ENCODE results near the gene AHDC1.
A peak's percentile ranks its signal among the peaks of the same experiment; 100 is the strongest.

Gene AHDC1

DNA sequence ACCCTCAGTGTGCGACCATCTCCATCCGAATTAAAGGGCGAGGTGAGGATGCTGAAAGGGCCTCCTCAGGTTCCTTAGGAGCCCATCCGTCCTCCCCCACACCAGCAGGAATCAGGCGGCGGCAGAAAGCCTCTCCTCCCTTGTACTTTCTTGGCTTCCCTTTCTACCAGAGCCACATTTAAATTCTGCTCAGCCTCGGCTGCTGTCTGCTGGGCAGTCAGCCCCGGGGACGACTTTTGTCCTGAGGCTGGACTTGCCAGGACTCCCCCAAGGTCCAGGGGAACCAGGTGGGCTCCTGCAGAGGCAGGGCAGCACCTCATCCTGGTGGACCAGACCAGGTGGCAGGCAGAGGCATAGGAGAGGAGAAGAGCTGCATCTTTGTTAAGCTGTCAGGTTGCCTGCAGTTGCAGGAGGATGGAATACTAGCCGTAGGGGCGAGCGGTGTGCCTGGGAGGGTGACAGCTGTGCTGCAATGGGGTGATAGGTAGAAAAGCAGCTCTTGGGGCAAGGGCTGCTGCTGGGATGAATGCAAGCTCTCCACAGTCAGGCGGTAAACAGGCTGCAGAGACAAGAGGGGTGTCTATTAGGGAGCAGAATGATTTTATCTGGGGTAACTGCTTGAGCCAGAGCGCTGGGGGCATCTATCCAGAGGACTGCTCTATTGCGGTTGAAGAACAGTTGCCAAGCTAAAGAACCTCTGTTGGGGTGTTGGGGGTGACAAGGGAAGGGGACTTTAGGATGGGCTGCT, 67.8 kb downstream of the AHDC1 start:
- no peak for DNase-seq (ENCODE audit: low read depth in 2 of 2)

DNA sequence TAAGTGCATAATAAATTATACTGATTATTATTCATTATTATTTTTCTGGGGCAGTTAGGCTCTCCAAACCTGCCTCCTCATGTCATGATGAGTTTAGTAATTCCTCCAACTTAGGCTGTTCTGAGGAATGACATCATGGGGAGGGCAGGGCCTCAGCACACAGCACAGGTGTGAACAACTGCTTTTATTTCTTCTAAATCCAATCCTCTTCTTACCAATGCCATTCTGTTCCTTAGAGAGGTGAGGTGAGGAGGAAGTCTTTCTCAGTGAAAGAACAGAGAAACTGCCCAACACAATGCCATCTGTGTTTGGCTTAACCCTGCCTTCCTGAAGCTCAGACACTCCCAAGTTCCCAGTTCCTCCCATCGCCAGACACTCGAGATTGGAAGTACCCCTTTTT, 68.6 kb downstream of the AHDC1 start:
- no peak for DNase-seq (ENCODE audit: low read depth in 2 of 2)

DNA sequence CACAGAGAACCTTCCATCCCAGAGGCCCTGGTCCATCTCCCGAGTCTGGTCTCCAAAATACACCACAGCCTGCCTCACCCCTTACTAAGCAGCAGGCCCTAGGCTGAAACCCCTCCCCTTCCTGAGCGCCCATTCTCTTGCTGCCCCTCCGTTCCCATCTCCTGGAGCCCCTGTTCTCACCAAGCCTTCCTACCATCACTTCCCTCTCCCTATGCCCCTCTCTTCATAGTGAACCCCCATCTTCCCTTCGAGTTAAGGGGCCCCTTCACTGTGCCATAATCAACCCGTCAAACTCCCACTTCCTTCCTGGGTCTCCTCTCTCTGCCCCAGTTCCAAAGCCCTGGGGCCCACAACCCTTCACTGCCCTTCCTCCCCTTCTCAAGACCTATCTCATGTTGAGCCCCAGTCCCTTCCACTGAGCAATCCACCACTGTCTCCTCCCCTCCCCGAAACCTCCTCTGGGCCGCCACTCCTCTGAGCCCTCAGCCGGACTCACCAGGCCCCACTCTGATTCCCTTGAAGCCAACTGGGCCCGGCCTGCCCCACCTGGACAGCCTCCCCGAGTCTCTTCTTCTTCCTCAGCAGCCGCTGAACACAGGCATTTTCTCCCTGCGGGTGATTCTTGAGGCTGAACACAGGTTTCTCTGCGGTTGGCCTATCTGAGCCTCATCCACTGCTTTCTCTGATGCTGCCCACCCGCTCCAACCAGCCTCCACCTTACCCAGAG, 71.8 kb downstream of the AHDC1 start:
- DNase-seq (ENCODE audit: low read depth in 2 of 2): no peak

DNA sequence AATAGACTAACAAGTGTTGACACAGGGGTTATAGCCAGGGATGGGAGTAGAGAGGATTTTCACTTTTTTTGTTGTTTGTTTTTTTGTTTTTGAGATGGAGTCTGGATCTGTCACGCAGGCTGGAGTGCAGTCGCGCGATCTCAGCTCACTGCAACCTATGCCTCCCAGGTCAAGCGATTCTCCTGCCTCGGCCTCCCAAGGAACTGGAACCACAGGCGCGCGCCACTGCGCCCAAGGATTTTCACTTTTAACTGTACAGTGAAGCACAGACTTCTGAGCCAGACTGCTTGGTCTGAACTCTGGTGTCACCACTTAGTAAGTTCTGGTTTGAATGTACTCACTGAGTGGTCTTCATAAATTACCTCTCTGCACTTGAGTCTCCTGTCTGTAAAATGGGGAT, 73.8 kb downstream of the AHDC1 start:
- no peak for DNase-seq (ENCODE audit: low read depth in 2 of 2)

DNA sequence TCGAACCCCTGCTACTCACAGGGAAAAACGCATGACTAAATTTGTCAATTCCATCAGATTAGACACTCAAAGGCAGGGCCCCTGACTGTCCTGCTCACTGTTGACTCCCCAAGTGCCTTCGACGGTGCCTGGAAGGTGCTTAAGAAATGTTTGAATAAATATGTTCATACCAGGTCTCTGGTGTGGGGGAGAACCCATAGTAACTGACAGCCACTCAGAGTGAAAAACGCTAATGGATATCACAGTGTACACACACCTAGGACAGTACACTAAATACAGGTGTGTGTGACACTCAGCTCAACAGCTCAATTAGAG, 74.3 kb downstream of the AHDC1 start:
- no peak for DNase-seq (ENCODE audit: low read depth in 2 of 2)

DNA sequence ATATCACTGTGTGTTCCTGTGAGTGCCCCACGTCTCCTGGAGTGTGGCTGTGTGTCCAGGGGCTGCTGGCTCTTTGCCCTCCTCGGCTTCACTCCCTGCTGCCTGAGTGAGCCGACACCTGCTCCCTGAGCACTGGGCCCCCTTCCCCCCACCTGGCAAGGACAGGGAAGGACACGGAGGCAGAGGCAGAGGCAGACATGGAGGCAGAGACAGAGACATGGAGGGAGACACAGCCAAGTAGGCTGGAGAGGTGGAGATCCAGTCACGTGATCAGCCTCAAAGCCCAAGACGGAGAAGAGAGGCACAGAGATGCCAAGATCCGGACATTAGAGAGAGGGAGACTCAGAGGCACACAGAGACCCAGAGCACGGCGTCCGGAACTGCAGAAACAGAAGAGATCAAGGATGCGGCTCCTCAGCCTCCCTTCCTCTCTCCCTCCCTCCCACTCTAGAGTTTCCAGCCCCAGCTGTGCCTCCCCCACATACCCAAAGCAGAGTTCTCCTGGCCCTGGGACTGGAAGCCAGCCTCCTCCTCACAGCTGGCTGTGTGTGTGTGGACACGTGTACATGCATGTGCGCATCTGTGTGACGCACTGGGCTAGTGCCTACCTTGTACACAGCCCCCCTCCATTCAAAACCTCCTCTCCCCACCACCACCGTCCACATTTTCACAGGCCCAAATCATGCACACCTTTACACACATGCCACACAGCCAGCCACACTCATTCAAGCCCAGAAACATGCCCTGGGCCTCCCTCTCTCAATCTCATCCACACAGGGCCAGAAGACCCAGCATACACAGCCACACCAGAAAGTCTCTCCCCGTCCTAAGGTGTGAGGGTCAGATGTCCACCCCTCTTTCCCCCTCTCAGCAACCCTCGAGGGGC, 74.9 kb downstream of the AHDC1 start:
- no peak for DNase-seq (ENCODE audit: low read depth in 2 of 2)

DNA sequence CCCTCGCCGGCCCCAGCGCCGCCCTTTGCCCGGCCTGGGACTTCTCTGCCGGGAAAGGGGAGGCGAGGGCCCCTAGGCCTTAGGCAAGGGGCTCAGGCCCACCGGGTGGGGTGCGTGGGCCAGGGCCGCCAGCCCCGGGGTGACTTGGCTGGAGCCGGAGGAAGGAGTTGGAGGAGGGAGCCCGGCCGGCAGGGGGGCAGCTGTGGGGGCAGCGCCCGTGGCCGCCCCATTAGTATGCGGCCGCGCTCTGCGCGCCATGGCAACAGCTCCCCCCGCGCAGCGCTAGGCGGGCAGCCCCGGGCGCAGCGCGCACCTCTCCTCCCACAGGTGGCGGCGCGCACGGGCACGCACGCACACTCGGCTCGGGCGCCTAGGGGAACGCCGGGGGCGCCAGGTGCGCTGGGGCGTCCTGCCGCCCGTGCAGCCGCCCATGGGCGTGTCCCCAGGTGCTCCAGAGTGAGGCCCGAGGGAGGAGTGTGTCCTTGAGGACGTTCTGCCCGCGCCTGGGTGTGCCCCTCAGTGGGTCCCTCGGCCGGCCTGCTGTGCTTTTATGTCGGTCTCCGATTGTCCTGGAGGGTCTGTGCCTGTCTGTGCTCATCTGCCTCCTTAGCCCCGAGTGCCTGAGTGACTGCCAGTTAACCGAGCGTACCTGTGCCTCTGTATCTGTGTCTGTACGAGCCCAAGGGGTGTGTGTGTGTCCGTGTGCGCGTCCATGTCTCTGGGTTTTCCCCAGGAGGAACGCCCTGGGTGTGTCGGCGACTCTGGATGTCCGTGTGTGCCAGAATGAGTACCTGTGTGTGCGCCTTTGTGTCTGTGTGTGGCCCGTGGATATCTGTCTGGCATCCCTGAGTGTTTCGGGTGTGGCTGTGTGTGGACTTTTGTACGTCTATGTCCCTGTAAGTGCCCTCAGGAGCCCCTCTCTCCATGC, 75.8 kb downstream of the AHDC1 start:
- DNase-seq (ENCODE audit: low read depth in 2 of 2): no peak

DNA sequence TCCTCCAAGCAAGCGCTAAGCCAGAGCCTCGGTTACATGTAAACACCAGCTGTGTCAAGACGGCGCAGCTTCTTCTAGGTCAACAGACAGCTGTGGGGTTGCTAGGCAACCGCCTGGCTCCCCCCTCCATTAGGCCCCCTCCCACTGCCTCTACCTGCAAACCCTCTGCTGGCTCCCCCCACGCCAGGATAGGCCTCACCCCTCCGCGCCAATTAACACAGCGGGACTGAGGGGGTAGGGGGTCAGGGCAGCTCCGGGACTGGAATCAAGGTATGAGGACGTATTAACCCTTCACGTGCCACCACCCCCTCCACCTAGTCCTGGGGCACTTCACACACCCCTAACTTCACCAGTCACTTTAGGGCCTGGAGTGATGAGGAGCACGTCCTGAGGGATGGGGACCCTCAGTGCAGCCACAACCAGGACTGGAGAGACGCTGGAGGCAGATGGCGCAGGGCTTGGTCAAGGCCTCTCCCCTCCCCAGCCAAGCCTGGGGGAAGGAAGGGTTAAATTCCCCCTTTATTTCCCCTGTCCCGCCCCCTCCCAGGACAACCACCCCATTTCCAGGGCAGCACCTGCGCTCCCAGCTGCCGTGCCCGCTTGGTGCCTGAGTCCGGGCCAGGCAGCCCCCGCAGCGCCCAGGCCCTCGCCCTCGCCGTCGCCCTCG, 76.6 kb downstream of the AHDC1 start:
- DNase-seq (ENCODE audit: low read depth in 2 of 2): no peak

DNA sequence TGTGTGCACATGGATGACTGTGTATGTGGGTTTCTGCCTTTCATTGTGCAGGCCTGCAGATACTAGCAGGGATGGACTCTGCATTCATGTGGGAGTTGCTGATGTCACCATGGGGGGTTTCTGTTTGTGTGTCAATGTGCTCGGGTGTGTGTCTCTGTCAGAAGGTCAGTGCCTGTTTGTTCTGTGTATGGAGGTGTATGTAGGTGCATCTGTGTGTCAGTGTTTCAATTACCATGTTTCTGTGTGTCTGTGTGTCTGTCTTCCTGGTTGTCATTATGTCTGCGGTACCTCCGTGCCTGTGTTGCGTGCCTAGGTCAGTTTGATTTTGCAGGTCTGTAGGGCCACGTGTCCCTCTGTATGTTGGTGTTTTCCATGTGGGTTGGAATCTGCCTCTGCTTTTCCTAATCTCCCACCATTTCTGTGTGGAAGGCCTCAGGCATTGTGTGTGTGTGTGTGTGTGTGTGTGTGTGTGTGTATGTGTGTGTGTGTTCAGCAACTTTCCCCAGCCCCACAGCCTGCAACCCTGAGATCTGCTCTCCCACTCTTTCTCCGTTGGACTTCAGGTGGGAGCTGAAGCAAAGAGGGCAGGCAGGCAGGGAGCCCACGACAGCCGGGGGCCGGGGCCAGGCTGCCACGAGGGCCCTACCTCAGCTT, 77.2 kb downstream of the AHDC1 start:
- no peak for DNase-seq (ENCODE audit: low read depth in 2 of 2)

DNA sequence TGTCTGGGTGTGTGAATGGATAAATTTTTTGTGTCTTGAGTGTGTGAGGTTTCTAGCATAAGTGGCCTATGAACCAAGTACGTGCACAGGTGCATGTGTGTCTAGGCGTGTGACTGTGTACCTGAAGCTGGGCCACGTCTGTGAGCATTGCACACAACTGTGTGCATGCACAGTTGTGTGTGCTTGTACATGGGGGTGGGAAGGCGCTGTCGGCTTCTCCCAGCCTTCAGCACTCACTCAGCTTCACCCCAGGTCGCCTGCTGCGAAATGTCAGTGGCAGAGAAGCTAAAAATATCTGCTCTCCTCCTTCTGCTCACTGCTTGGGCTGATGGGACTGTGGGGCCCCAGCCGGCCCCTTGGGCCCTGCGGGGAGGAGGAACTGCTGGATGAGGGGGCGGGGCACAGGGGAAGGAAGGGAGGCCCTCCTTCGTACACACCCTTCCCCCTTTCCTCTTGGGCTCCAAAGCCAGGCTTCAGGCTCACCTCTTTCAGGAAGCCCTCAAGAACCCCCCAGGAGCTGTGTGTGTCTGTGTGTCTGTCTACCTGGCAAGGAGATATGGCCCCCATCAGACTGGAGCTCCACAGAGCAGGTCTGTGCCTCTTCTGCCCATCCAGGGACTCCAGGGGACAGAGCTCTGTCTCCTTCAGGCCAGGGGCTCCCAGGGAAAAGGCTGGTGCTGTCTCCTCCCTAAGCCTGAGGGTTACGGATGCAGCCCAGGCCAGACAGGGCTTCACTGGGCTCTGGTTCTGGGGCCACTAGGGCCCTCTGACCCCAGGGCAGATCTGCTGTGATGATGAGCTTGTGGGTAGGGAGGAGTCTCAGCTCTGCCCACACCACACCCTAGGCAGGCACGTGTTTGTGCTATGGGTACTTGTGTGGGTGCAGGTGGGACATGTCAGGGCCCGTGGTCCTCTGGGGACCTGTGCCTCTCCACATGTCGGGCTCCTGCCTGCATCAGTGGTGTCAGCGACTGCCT, 78.4 kb downstream of the AHDC1 start:
- DNase-seq (ENCODE audit: low read depth in 2 of 2): no peak

DNA sequence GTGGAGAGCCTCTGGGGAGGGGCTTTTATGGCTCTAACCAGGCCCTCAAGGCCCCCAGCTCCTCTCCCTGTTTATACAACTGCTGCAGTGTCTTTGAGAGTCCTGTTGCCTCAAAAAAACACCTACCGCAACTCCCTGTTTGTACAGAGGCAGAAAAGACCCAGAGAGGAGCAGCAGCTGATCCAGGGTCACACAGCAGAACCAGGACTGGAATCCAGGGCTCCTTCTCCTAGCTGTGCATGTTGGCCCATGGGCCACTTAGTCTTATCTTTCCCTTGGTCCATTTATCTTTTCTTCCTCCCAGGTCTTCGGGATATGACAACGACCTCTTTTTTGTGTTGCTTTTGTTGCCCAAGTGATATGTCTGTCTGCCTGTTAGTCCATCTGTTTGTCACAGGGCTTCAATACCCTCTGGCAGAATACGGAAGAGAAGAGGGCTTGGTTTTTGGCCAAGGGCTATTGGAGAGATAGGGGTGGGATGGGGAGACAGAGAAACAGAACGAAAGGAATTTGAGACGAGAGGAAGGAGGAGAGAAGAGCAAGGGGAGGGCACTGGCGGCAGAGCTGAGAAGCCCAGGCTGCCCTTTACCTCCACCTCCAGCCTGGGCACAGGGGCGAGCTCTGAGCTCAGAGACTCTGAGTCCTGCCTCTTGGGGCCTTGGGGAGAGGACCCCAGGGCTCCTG, 80.5 kb downstream of the AHDC1 start:
- no peak for DNase-seq (ENCODE audit: low read depth in 2 of 2)

DNA sequence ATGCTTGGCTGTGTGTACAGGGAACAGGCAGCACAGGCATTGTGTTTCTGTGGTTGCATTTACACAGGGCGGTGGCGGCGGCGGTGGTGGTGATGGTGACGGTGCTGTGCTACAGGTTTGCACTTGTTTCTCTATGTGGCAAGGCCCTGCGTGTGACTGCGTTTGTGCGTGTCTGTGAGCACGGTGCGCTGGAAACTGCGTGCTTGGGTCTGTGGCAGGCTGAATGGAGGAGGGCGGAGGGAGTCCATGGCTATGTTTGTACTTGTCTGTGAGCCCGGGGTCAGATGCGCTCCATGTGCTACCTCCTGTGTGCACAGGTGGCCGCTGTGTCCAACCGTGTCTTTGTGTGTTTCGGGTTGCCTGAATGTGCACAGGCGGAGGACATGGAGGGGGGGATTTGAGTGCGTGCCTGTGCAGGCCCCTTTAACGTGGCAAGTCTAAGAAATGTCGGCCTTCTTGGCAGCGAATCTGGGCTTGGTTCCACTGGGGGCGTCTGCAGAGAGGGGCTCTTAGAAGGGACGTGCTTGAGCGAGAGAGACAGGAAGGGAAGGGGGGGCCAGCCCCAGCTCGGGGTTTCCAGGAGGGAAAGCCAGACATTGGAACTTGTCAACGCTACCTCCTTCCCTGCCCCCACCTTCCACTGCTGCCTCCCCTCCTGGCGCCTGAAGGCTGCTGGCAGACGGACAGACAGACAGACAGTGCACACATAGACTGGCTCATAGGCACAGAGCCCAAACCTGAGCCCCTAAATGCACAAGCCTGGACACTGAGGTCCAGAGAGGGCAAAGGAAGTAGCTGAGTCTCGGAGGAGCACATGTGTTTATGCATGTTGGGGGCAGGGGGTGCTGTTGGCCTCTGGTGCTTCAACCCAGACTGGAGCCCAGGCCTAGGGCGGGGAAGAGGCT, 81.3 kb downstream of the AHDC1 start:
- DNase-seq (ENCODE audit: low read depth in 2 of 2): peak; percentile 22 to 28

DNA sequence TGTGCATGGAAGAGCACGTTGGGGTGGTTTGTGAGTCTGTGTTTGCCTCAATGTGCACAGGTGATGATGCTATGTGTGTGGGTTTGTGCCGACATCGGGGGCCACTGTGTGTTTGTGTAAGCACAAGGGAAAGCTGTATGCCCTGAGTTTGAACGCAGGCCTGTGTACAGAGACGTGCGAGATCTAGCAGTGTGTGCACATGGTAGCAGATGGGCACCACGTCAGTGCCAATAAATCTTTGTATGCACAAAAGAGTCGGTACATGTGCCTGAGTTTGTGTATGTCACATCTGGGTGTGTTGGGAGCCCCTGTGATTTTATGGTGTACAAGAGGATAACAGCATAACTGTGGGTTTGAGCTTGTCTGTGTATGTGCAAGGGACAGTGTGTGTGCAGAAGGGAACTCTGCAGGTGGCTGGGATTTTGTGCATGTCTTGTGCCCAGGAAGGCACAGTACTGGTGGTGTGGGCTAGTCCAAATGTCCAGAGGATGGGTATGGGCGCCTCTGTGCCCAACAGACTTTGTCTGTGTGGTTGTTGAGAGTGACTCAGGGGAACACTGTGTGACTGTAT, 82.0 kb downstream of the AHDC1 start:
- DNase-seq (ENCODE audit: low read depth in 2 of 2): no peak

DNA sequence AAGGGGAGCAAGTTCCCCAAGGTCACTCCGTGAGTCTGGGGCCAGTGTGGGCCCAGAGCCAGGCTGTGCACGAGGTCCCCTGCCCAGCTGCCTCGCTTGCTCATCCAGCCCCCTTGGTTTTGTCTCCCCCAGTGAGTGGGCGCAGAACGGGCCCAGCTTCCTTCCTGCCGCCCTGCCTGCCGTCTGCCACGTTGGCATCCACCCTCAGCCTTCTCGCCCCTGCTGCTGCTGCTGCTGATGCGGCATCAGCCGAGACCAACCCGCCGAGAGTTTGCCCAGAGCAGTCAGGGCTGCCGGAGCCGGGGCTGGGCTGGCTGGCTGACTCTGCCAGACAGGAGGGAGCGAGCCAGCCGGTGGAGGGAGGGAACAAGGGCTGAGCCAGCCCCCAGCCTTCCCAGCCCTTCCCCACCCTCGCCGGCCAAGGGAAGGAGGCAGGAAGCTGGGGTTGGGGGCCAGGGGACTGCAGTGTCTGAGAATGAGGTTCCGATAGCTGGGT, 82.6 kb downstream of the AHDC1 start:
- peak; percentile 22 to 26 for DNase-seq (ENCODE audit: low read depth in 2 of 2)

DNA sequence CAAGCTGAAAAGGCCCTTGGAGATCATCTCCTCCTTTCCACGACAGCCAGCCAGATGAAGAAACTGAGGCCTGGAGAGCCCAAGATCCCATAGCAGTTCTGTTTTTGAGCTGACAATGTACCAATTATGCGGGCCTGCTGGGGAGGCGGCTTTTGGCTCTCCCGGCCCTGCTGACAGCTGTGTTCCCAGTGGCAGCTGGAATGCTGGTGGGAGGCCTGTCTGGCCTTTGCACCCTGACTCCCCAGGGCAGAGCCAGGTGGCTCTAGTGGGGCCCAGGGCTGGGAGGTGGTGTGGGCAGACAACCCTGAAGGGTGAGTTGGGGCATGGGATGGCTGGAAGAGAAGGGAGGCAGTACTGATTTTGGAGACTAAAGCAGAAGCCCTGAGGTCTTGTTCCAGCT, 83.3 kb downstream of the AHDC1 start:
- no peak for DNase-seq (ENCODE audit: low read depth in 2 of 2)

DNA sequence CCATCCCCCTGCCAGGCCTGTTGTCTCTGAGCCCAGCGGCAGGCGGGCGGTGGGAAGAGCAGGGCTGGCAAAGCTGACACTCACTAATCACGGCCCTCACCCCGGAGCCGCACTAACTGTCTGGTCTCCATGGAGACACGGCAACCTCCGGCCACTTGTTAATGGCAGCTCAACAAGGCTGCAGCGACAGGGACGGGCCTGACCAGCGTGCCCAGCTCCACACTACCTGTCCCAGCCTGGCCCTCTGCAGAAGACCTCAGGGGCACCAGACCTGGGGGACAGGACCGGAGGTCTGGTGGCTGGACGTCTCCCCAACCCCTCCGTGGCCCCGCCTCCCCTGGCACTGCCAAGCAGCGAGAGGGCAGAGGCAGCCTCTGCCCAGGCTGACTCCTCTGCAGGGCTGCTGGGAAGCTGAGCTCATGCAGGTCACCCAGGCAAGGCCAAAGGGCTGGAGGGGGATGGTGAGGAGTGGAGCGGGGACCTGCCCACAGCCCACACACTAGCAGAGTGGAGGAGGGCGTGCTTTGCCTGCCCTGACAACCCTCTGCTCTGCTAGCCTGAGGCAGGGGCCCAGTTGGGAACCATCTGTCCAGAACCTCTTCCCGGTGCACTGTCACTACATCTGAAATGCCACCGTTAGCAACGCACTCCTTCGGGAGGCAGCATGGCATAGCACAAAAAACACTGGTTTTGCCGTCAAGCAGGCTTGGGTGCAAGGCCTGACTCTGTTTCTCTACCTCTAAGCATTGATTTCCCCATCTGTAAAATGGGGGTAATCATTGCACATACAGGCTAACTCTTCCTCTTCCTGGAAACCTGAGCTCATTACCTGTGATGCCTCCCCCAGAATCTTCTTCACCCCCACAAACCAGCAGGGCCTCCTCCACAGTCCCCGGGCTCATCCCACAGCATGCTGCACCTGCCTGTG, 84.3 kb downstream of the AHDC1 start:
- DNase-seq (ENCODE audit: low read depth in 2 of 2): no peak

All from stimulated activated CD8-positive, alpha-beta memory T cell treated with anti-CD3 and anti-CD28 coated beads, Interleukin-2, amount 100 ng/mL, for 1 hour (primary cell).